Colonic mucosa (tissue), 4 donors: Measurements from ENCODE around the gene HIP1. TPM values are rescaled to one million over a fixed set of nuclear protein-coding genes. Genes with fewer than 3 reads are reported as not detected.

Experiments used
- DNase-seq: peaks from one replicate; pipeline ENCODE4 v3.0.0-alpha.2; 2020
- H3K27ac ChIP-seq: fragments of 200-600 bp; one replicate; pipeline ENCODE4 v1.8.0; 2021
- H3K27me3 ChIP-seq: fragments of 200-600 bp; one replicate; pipeline ENCODE4 v1.8.0; 2021
- H3K36me3 ChIP-seq: fragments of 200-600 bp; one replicate; pipeline ENCODE4 v1.8.0; 2021
- H3K4me1 ChIP-seq: fragments of 200-600 bp; one replicate; pipeline ENCODE4 v1.8.0; 2021; ENCODE audit warnings: mild to moderate bottlenecking
- H3K4me3 ChIP-seq: fragments of 200-600 bp; one replicate; pipeline ENCODE4 v1.8.0; 2021
- H3K9ac ChIP-seq, 2 donors: one replicate each; pipeline ENCODE4 v1.7.0; 2013; ENCODE audit warnings: control low read depth in 2 of 2, low read depth in 2 of 2, low read length in 2 of 2
- H3K9me3 ChIP-seq: fragments of 200-600 bp; one replicate; pipeline ENCODE4 v1.8.0; 2021
- CTCF ChIP-seq: fragments of 200-600 bp; IDR thresholded peaks from one replicate; pipeline ENCODE4 v1.8.0; 2022; ENCODE audit warnings: antibody characterized with exemption, mild to moderate bottlenecking
- intact Hi-C: fragments of 100-400 bp; cut with DNase I; formaldehyde crosslinking; loops from one replicate; pipeline ENCODE4 v1.14.1; 2022
- total RNA-seq, 2 donors: library from RNA; stranded (reverse); fragmentation: NEBNext Ultra II Directional in 1 of 2; extraction: Animal tissue kit (Norgen Biotek cat#: 25700) in 1 of 2; gene quantifications; one replicate each; pipeline ENCODE4 v1.2.1, GENCODE V29; 2021
- donor health status: healthy.
- donor health status: DM: no; HTN: no; CAD: no.
- donor health status: DM: no; HTN: no; CAD: no.

Gene HIP1
- total RNA-seq, 2 donors from 2014 or later = 4.8 to 5.5 TPM

DNA sequence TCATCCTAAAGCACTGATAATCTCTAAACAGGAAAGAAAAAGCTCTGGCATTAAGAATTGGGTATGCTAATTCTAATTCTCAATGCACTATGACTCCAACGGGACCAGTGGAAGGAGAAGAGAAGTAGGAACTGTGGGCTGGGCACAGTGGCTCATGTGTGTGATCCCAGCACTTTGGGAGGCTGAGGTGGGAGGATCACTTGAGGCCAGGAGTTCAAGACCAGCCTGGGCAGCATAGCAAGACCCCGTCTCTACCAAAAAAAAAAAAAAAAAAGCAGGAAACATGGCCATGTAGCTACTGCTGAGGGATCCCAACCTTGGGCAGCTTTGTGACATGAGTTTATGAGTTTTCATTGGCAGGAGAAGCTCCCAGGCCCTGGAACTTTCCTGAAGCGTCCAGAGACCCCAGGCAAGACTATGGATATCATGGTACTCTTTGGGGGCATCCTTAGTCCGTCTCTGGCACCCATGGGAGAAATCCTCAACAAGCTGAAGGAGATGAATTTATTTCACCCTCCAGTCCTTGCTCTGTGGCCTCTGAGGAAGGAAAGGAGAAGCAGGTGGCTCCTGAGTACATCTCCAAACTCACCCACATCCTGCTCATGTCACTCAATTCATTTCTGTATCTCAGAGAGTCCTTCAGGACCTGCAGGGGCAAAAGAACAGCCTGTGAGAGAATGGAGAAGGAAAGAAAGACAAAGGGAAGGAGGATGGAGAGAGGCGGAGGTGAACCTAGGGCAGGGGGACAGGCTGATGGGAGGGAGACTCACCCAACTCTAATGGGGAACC is 147.1 kb downstream of the HIP1 start:
- Histone ChIP-seq H3K27ac (no peak overlapping the region), H3K9ac (no peak overlapping the region), H3K27me3 (no peaks in the 10 kb centered on the region), H3K36me3 (no peaks in the 10 kb centered on the region), H3K9me3 (no peaks in the 10 kb centered on the region), H3K4me3 (no peak overlapping the region), H3K4me1 (no peaks in the 10 kb centered on the region)
- no peak for TF ChIP-seq CTCF
- DNase-seq = no peak
- intact Hi-C loops = no loop called here

GRCh38 chr7:75590373-75591005 is 148.3 kb downstream of the HIP1 start:
- H3K27ac ChIP-seq = no peak overlapping the region
- no peaks in the 10 kb centered on the region for H3K9me3 ChIP-seq
- no peaks in the 10 kb centered on the region for H3K4me1 ChIP-seq
- no peak overlapping the region for H3K4me3 ChIP-seq
- no peak for DNase-seq
- intact Hi-C loops = no loop called here
- no peak for TF ChIP-seq CTCF
- no peaks in the 10 kb centered on the region for H3K36me3 ChIP-seq
- H3K9ac ChIP-seq = no peak overlapping the region
- no peaks in the 10 kb centered on the region for H3K27me3 ChIP-seq

DNA sequence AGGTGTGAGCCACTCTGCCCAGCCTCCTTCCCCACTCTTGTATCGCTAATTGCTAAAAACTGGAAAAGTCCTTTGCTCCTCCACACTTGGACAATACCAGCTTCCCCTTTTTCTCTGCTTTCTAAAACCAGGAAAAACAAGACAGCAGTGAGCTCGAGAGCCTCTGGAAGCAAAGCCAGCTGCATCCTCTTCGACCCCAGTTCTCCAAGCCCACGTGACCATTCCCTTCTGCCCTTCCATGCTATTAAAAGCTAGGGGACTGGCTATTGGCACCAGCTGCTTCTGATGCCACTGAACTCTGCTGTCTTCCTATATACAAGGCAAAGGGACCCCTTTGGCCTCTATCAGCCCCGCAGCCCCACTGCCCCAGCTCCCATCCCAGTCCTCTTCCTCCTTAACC is 154.4 kb downstream of the HIP1 start:
- Histone ChIP-seq H3K4me3 (no peak overlapping the region), H3K27ac (no peak overlapping the region), H3K9me3 (no peaks in the 10 kb centered on the region), H3K4me1 (no peaks in the 10 kb centered on the region), H3K27me3 (no peaks in the 10 kb centered on the region), H3K36me3 (no peaks in the 10 kb centered on the region), H3K9ac (no peak overlapping the region)
- TF ChIP-seq CTCF = no peak
- intact Hi-C loops = no loop called here
- no peak for DNase-seq

DNA sequence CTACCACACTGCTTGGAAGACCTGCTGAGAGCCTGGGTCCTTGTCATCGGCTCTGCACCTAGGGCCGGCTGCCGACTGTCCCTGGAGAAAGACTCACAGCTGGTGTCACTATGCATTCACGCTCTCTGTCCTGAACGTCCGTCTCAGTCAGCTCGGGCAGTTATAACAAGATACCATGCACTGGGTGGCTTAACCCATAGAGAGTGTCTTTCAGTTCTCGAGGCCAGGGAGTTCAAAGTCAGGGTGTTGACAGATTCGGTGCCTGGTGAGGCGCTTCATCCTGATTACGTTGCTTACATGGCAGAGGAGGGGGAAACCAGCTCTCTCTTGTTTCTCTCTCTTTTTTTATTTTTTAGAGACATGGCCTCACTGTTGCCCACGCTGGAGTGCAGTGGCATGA is 155.5 kb downstream of the HIP1 start:
- intact Hi-C loops = no loop called here
- TF ChIP-seq CTCF = no peak
- H3K9ac ChIP-seq = no peak overlapping the region
- H3K4me1 ChIP-seq = no peaks in the 10 kb centered on the region
- no peak overlapping the region for H3K27ac ChIP-seq
- no peak overlapping the region for H3K4me3 ChIP-seq
- DNase-seq = no peak
- no peaks in the 10 kb centered on the region for H3K9me3 ChIP-seq
- no peaks in the 10 kb centered on the region for H3K27me3 ChIP-seq
- H3K36me3 ChIP-seq = no peaks in the 10 kb centered on the region

DNA sequence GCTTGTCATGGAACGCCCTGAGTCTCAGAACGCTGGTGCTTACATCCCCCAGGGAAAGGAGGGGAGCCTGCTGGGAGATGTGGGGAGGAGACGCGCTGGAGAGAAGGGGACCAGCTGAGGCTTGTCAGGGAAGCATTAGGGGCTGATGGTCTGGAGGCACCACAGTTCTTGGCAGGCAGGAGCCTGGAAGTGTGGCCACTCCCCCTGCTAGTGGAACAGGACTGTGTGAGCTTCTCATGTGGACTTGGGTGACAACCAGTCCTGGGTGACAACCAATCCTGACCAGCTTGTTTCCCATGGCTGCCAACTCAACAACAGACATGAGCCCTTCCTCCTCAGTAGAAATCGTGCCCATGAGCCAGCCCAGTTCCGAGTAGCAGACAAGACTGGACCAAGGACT is 158.8 kb downstream of the HIP1 start:
- TF ChIP-seq CTCF = no peak
- no peak overlapping the region for H3K27ac ChIP-seq
- no peaks in the 10 kb centered on the region for H3K36me3 ChIP-seq

More for the DNA sequence above, 158.8 kb downstream of the HIP1 start:
- no peak for DNase-seq
- H3K4me1 ChIP-seq = no peaks in the 10 kb centered on the region
- no peak overlapping the region for H3K9ac ChIP-seq
- H3K27me3 ChIP-seq = no peaks in the 10 kb centered on the region
- no peak overlapping the region for H3K4me3 ChIP-seq
- no peaks in the 10 kb centered on the region for H3K9me3 ChIP-seq
- intact Hi-C loops = no loop called here
